ENCODE results near the gene TDRD10. TPM values are rescaled to one million over a fixed set of nuclear protein-coding genes. Genes with fewer than 3 reads are reported as not detected.
"Not testable (repeated sequence)": the region's sequence is repeated elsewhere in the genome, so short reads cannot be mapped to it uniquely, and the experiment has no call there.

The TDRD10 gene
- total RNA-seq, 1 donor from 2014 or later = 0.31 TPM

GRCh38 chr1:154481053-154481452 lies 21.0 kb upstream of the TDRD10 start:
- H3K4me3 Mint-ChIP-seq = no peak overlapping the region
- no peak for DNase-seq (ENCODE audit: low spot score in 2 of 2, unreplicated experiment in 2 of 2)
- no peaks in the 10 kb centered on the region for H3K9me3 Mint-ChIP-seq
- H3K36me3 Mint-ChIP-seq = no peaks in the 10 kb centered on the region
- no peaks in the 10 kb centered on the region for H3K27me3 Mint-ChIP-seq (ENCODE audit: low read depth)
- H3K27ac Mint-ChIP-seq = no peak overlapping the region
- peaks cover 3% of the 10 kb centered on the region for H3K4me1 Mint-ChIP-seq
- TF ChIP-seq CTCF (IDR thresholded peaks at IDR 0.05; ENCODE audit: unreplicated experiment) = no peak

- Mint-ChIP-seq H3K36me3 (no peaks in the 10 kb centered on the region), H3K4me1 (no peaks in the 10 kb centered on the region), H3K9me3 (no peaks in the 10 kb centered on the region), H3K27ac (no peak overlapping the region), H3K4me3 (no peak overlapping the region), H3K27me3 (ENCODE audit: low read depth) (peaks cover 3% of the 10 kb centered on the region)
- DNase-seq (ENCODE audit: low spot score in 2 of 2, unreplicated experiment in 2 of 2) = no peak
- no peak for TF ChIP-seq CTCF (IDR thresholded peaks at IDR 0.05; ENCODE audit: unreplicated experiment)
Observed at GRCh38 chr1:154483941-154484803, 17.8 kb upstream of the TDRD10 start.

- H3K4me1 Mint-ChIP-seq = no peaks in the 10 kb centered on the region
- H3K36me3 Mint-ChIP-seq = no peaks in the 10 kb centered on the region
- no peak overlapping the region for H3K27ac Mint-ChIP-seq
- TF ChIP-seq CTCF (IDR thresholded peaks at IDR 0.05; ENCODE audit: unreplicated experiment) = no peak
- H3K4me3 Mint-ChIP-seq = no peak overlapping the region
- peaks cover 4% of the 10 kb centered on the region for H3K27me3 Mint-ChIP-seq (ENCODE audit: low read depth)
- DNase-seq (ENCODE audit: low spot score in 2 of 2, unreplicated experiment in 2 of 2) = no peak
- H3K9me3 Mint-ChIP-seq = no peaks in the 10 kb centered on the region
Observed at GRCh38 chr1:154485106-154485505, 16.9 kb upstream of the TDRD10 start.

- peaks cover 11% of the 10 kb centered on the region for H3K27me3 Mint-ChIP-seq (ENCODE audit: low read depth)
- TF ChIP-seq CTCF (IDR thresholded peaks at IDR 0.05; ENCODE audit: unreplicated experiment) = no peak
- no peak for DNase-seq (ENCODE audit: low spot score in 2 of 2, unreplicated experiment in 2 of 2)
- no peaks in the 10 kb centered on the region for H3K9me3 Mint-ChIP-seq
- H3K27ac Mint-ChIP-seq = no peak overlapping the region
- H3K36me3 Mint-ChIP-seq = no peaks in the 10 kb centered on the region
- no peak overlapping the region for H3K4me3 Mint-ChIP-seq
- H3K4me1 Mint-ChIP-seq = no peaks in the 10 kb centered on the region
Observed at GRCh38 chr1:154485910-154486496, 16.0 kb upstream of the TDRD10 start.

- H3K27me3 Mint-ChIP-seq (ENCODE audit: low read depth) = peaks cover 18% of the 10 kb centered on the region
- not testable (repeated sequence) for H3K27ac Mint-ChIP-seq, H3K4me3 Mint-ChIP-seq
Observed at GRCh38 chr1:154486756-154487155, 15.3 kb upstream of the TDRD10 start.

GRCh38 chr1:154488922-154489321 lies 13.1 kb upstream of the TDRD10 start:
- DNase-seq (ENCODE audit: low spot score in 2 of 2, unreplicated experiment in 2 of 2) = no peak
- Mint-ChIP-seq H3K9me3 (no peaks in the 10 kb centered on the region), H3K4me3 (no peak overlapping the region), H3K36me3 (no peaks in the 10 kb centered on the region), H3K4me1 (peaks cover 6% of the 10 kb centered on the region), H3K27ac (no peak overlapping the region), H3K27me3 (ENCODE audit: low read depth) (peaks cover 32% of the 10 kb centered on the region)
- TF ChIP-seq CTCF (IDR thresholded peaks at IDR 0.05; ENCODE audit: unreplicated experiment) = no peak

More at GRCh38 chr1:154486756-154487155, 15.3 kb upstream of the TDRD10 start:
- not testable (repeated sequence) for H3K4me1 Mint-ChIP-seq; DNase-seq (ENCODE audit: low spot score in 2 of 2, unreplicated experiment in 2 of 2); H3K36me3 Mint-ChIP-seq; H3K9me3 Mint-ChIP-seq
